Measurements from ENCODE around the gene MFSD1.

GRCh38 chr3:158819282-158819681 lies 17.4 kb downstream of the MFSD1 start:
- no peak for TF ChIP-seq JUN (IDR thresholded peaks at IDR 0.05; ENCODE audit: low read depth, low read length)
- TF ChIP-seq EGR1 (IDR thresholded peaks at IDR 0.05; ENCODE audit: borderline replicate concordance, low read depth, low read length) = no peak
- no peak for TF ChIP-seq RFX5 (IDR thresholded peaks at IDR 0.05; ENCODE audit: borderline replicate concordance, low read depth, low read length)
- TF ChIP-seq RAD21 (IDR thresholded peaks at IDR 0.05 in 1 of 2, conservative IDR thresholded peaks at IDR 0.05 in 1 of 2; ENCODE audit: low read depth in 2 of 2, low read length in 2 of 2) = no peak

Measured in H1 (cell line).